Bronchus fibroblast of lung (primary cell): ENCODE results near the gene SOX3. TPM values are rescaled to one million over a fixed set of nuclear protein-coding genes. Genes with fewer than 3 reads are reported as not detected.

Experiments
- total RNA-seq: library from RNA; depleted of rRNA; stranded (reverse); fragments of >200 nt; gene quantifications from 2 replicates; pipeline ENCODE4 v1.2.3, GENCODE V29; 2015

The SOX3 gene
- 0.15 and 0.67 TPM in 2 replicates for total RNA-seq

DNA sequence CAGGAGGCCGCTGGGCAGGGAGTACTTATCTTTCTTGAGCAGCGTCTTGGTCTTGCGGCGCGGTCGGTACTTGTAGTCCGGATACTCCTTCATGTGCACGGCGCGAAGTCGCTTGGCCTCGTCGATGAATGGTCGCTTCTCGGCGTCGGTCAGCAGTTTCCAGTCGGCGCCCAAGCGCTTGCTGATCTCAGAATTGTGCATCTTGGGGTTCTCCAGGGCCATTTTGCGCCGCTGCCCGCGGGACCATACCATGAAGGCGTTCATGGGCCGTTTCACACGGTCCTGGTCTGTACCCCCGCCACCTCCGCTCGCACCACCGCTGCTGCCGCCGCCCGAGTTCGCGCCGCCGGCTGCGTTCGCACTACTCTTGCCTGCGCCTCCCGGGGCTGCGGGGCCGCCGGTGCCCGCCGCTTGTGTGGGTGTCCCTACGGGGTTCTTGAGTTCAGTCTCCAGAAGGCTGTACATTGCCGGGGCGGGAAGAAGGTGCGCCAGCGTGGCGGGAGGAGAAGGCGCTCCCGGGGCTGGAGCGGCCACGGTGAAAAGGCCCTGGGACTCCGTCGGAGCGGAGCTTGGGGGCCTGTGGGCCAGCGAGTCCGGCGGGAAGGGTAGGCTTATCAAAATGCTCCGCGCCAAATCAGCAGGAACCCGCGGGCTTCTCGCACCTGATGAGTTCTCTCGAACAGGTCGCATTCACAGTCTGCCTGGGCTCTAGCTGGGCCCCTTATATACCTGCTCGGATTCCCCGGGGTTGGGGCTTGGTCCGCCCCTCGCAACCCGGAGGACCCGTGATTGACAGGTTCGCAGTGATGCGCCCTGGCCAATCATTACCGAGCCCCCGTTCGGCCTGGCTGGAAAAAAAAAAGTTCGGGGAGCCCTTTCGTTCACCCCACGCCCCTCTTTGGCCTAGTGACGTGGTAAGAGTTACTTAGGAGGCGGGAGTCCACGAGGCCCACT lies at the start of gene SOX3:
TSS of gene SOX3 (minus strand) at position 699 of the 954 bp plus-strand sequence. CDS start at position 690, 9 bp downstream.

Other genes with a start within 250 kb of the SOX3 start
- 5.2 and 8.7 TPM in 2 replicates for gene LINC00632, start 204.7 kb upstream of the SOX3 start, total RNA-seq